Activated B cell treated with CpG ODN at 0.5 μM for 24 hours (primary cell): ENCODE data around the gene SALL2. TPM values are rescaled to one million over a fixed set of nuclear protein-coding genes. Genes with fewer than 3 reads are reported as not detected.
A peak's percentile ranks its signal among the peaks of the same experiment; 100 is the strongest.

ENCODE experiments used
- ATAC-seq: fragments of 200-7000 bp; cut with Tn5 transposase; one replicate; pipeline ENCODE4 v1.10.0; 2021; ENCODE audit warnings: low read depth, mild to moderate bottlenecking, moderate library complexity
- CTCF ChIA-PET: fragments of 350-600 bp; sonication (Branson Sonifier 250); formaldehyde crosslinking; loops from one replicate; lab custom pipeline; 2021; ENCODE audit warnings: antibody characterized with exemption; lab: Charles Lee
- POLR2A ChIA-PET: fragments of 350-600 bp; sonication (Branson Sonifier 250); formaldehyde crosslinking; loops from one replicate; lab custom pipeline; 2021; ENCODE audit warnings: antibody characterized with exemption; lab: Charles Lee
- DNase-seq: peaks from one replicate; pipeline ENCODE4 v3.0.0; 2022
- H3K27ac Mint-ChIP-seq: one replicate; pipeline ENCODE4 v1.8.0; 2020; ENCODE audit warnings: mixed read lengths
- H3K27me3 Mint-ChIP-seq: one replicate; pipeline ENCODE4 v1.8.0; 2021; ENCODE audit warnings: mixed read lengths
- H3K36me3 Mint-ChIP-seq: one replicate; pipeline ENCODE4 v1.8.0; 2021; ENCODE audit warnings: low read depth, mixed read lengths
- H3K4me1 Mint-ChIP-seq: one replicate; pipeline ENCODE4 v1.8.0; 2021; ENCODE audit warnings: mixed read lengths
- H3K4me3 Mint-ChIP-seq: one replicate; pipeline ENCODE4 v1.8.0; 2020; ENCODE audit warnings: mild to moderate bottlenecking, mixed read lengths
- H3K9me3 Mint-ChIP-seq: one replicate; pipeline ENCODE4 v1.8.0; 2020; ENCODE audit warnings: mixed read lengths
- intact Hi-C: fragments of 100-400 bp; cut with micrococcal nuclease; formaldehyde crosslinking; loops from one replicate; pipeline ENCODE4 v1.15.1; 2024
- total RNA-seq: library from RNA; stranded (reverse); gene quantifications from 2 replicates; pipeline ENCODE4 v1.2.3, GENCODE V29; 2022
- TF ChIP-seq, protein P1 (sequence below): fragments of 200-600 bp; IDR thresholded peaks from one replicate; pipeline ENCODE4 v1.8.0; 2022; ENCODE audit warnings: antibody characterized with exemption, mild to moderate bottlenecking

SALL2 gene
- total RNA-seq, 1 donor from 2014 or later: 0.24 TPM

DNA sequence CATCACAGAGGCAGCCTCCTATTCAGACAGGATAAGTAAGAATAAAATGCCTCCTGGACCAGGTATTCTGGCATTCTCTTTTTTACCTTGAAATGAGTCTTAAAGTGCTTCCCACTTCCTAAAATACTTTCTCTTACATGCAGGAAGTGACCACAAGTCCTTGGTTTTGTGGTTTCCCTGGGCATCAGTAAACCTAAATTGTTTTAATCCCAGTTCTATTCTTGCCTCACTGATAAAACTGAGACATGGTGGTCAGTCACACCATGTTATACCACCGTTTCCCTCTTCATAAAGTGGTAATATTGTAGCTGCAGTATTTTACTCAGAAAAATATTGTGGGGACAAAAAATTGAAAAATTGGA lies 1.2 kb upstream of the SALL2 start:
- H3K9me3 Mint-ChIP-seq: no peaks in the 10 kb centered on the region
- no peaks in the 10 kb centered on the region for H3K36me3 Mint-ChIP-seq
- no peak overlapping the region for H3K27ac Mint-ChIP-seq
- TF ChIP-seq, protein P1, sequence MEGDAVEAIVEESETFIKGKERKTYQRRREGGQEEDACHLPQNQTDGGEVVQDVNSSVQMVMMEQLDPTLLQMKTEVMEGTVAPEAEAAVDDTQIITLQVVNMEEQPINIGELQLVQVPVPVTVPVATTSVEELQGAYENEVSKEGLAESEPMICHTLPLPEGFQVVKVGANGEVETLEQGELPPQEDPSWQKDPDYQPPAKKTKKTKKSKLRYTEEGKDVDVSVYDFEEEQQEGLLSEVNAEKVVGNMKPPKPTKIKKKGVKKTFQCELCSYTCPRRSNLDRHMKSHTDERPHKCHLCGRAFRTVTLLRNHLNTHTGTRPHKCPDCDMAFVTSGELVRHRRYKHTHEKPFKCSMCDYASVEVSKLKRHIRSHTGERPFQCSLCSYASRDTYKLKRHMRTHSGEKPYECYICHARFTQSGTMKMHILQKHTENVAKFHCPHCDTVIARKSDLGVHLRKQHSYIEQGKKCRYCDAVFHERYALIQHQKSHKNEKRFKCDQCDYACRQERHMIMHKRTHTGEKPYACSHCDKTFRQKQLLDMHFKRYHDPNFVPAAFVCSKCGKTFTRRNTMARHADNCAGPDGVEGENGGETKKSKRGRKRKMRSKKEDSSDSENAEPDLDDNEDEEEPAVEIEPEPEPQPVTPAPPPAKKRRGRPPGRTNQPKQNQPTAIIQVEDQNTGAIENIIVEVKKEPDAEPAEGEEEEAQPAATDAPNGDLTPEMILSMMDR: no peak
- ATAC-seq (no peak), DNase-seq (no peak)
- H3K4me3 Mint-ChIP-seq: peak overlapping the region; percentile 85
- peaks cover 10% of the 10 kb centered on the region for H3K4me1 Mint-ChIP-seq
- intact Hi-C loops: no loop called here
- ChIA-PET POLR2A (interaction anchor here (0.7 to 3.0 kb wide), 2 partner anchors 16 to 51 kb away, joined by 6 to 16 read pairs; partner anchors contain the start of gene METTL3), CTCF (no interaction called here)
- peaks cover 13% of the 10 kb centered on the region for H3K27me3 Mint-ChIP-seq

- H3K27ac Mint-ChIP-seq: no peak overlapping the region
- ATAC-seq (no peak), DNase-seq (no peak)
- no peaks in the 10 kb centered on the region for H3K36me3 Mint-ChIP-seq
- H3K4me1 Mint-ChIP-seq: peaks cover 10% of the 10 kb centered on the region
- TF ChIP-seq, protein P1: no peak
- intact Hi-C loops: no loop called here
- POLR2A ChIA-PET: interaction anchor here (3.0 kb wide), 1 partner anchor 15 kb away, joined by 16 read pairs; the partner anchor contains the start of gene METTL3
- CTCF ChIA-PET: interaction anchor here (1.1 kb wide), 1 partner anchor 28 kb away, joined by 8 read pairs; no protein-coding TSS in a partner anchor
- peak overlapping the region; percentile 85 for H3K4me3 Mint-ChIP-seq
- peaks cover 12% of the 10 kb centered on the region for H3K27me3 Mint-ChIP-seq
- no peaks in the 10 kb centered on the region for H3K9me3 Mint-ChIP-seq
These were observed 649 bp upstream of the SALL2 start for GRCh38 chr14:21526672-21527317.

DNA sequence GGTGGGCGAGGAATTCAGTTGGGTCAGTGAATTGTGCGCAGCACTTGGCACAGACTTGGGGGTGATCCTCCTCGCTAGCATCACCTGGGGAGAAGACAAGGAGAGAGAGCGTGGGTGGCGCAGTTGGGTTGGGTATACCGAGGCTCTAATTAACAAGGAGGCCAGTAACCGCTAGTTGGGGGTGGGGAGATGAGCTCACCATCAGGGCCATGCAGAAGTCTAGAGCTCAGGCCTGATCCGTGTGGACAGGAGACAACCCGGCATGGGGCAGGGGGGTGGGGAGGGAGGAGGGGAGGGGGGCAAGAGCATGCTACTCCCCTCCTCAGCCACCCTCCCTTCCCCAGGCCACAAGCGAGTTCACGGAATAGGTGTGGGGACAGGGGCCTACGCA lies 580 bp downstream of the SALL2 start:
- Mint-ChIP-seq H3K4me1 (peaks cover 10% of the 10 kb centered on the region), H3K9me3 (no peaks in the 10 kb centered on the region), H3K27ac (no peak overlapping the region), H3K4me3 (peak overlapping the region; percentile 85), H3K36me3 (no peaks in the 10 kb centered on the region), H3K27me3 (peaks cover 13% of the 10 kb centered on the region)
- intact Hi-C loops: no loop called here
- no peak for ATAC-seq
- CTCF ChIA-PET: no interaction called here
- POLR2A ChIA-PET: interaction anchor here (0.6 to 3.0 kb wide), 3 partner anchors 10 to 141 kb away, joined by 3 to 16 read pairs (median 15); partner anchors contain the start of gene METTL3
- TF ChIP-seq, protein P1: no peak
- no peak for DNase-seq

DNA sequence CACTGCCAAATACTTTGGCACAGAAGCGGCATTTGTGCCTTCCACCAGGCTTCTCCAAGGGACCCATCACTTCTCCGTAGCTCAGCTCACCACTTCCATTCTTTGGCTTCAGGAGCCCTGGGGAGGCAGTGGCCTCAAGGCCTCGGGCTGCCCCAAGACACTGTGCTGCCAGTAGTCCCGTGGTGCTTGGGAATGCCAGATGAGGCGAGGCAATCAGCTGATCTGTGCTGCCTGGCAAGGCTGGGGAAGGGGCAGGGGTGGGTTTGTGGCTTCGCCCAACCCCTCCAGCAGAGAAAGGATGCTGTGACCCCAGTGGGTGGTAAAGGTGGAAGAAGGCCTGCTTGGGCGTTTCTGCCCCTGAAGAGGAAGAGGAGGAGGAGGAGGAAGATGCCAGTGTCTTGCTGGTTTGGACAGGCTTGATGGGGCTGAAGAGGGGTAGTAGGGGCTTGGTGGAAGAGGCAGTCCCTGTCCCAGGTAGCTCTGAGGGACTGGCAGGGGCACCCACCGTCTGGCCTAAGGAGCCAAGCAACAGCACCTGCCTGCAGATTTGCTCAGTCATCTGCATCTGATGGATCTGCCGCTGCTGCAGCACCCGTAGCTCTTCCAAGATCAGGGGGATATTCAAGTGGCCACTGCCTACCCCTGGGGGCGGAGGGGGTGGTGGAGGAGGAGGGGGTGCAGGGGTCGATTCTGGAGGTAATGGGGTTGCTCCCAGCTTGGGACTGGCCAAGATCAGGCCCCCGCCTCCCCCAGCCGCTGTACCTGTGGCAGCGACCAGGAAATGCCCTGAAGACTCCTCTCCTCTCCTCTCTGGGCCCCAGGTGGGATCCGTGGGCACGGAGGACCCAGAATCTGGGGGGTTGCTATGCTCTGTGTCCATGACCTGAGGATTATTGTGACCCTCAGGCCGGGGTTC lies 1.3 kb downstream of the SALL2 start:
- Mint-ChIP-seq H3K27me3 (peaks cover 13% of the 10 kb centered on the region), H3K27ac (no peak overlapping the region), H3K4me1 (peaks cover 10% of the 10 kb centered on the region), H3K4me3 (peak overlapping the region; percentile 85), H3K36me3 (no peaks in the 10 kb centered on the region), H3K9me3 (no peaks in the 10 kb centered on the region)
- TF ChIP-seq, protein P1: no peak
- CTCF ChIA-PET: no interaction called here
- POLR2A ChIA-PET: interaction anchor here (3.0 kb wide), 1 partner anchor 13 kb away, joined by 16 read pairs; the partner anchor contains the start of gene METTL3
- intact Hi-C loops: no loop called here
- ATAC-seq (no peak), DNase-seq (no peak)

- ChIA-PET CTCF (no interaction called here), POLR2A (no interaction called here)
- Mint-ChIP-seq H3K9me3 (no peaks in the 10 kb centered on the region), H3K27me3 (peaks cover 19% of the 10 kb centered on the region), H3K4me3 (no peak overlapping the region), H3K36me3 (no peaks in the 10 kb centered on the region), H3K27ac (no peak overlapping the region), H3K4me1 (peaks cover 10% of the 10 kb centered on the region)
- intact Hi-C loops: no loop called here
- TF ChIP-seq, protein P1: no peak
- ATAC-seq: no peak
- DNase-seq: no peak
These were observed 2.9 kb downstream of the SALL2 start for GRCh38 chr14:21523203-21523602.
